Measurements from ENCODE around the gene BTBD9. TPM values are rescaled to one million over a fixed set of nuclear protein-coding genes. Genes with fewer than 3 reads are reported as not detected.

Gene BTBD9
- total RNA-seq, 1 experiment from 2014 or later: 12.5 TPM

GRCh38 chr6:38218235-38218634 is 421.5 kb downstream of the BTBD9 start:
- H3K27ac Mint-ChIP-seq (ENCODE audit: low read depth, unreplicated experiment): no peak overlapping the region
- no peaks in the 10 kb centered on the region for H3K9me3 Mint-ChIP-seq (ENCODE audit: unreplicated experiment)
- POLR2A ChIA-PET: interaction anchor here (0.7 kb wide), 1 partner anchor 398 kb away, joined by 3 read pairs; no protein-coding TSS in a partner anchor
- no TSS peak for BruUV-seq (replicated peaks)
- DNase-seq (ENCODE audit: unreplicated experiment): no peak
- no peaks in the 10 kb centered on the region for H3K4me1 Mint-ChIP-seq (ENCODE audit: insufficient read depth, unreplicated experiment)
- H3K27me3 Mint-ChIP-seq (ENCODE audit: insufficient read depth, unreplicated experiment): no peaks in the 10 kb centered on the region
- CTCF ChIA-PET: interaction anchor here (1.0 kb wide), 1 partner anchor 9 kb away, joined by 3 read pairs; no protein-coding TSS in a partner anchor
- peaks cover 7% of the 10 kb centered on the region for H3K36me3 Mint-ChIP-seq (ENCODE audit: insufficient read depth, unreplicated experiment)
- no peak for TF ChIP-seq CTCF (IDR thresholded peaks at IDR 0.05; ENCODE audit: unreplicated experiment)
- H3K4me3 Mint-ChIP-seq (ENCODE audit: unreplicated experiment): no peak overlapping the region
- intact Hi-C loops (cut with micrococcal nuclease): no loop called here

GRCh38 chr6:38216451-38216850 is 423.3 kb downstream of the BTBD9 start:
- Mint-ChIP-seq H3K9me3 (ENCODE audit: unreplicated experiment) (no peaks in the 10 kb centered on the region), H3K27me3 (ENCODE audit: insufficient read depth, unreplicated experiment) (no peaks in the 10 kb centered on the region), H3K4me3 (ENCODE audit: unreplicated experiment) (no peak overlapping the region), H3K27ac (ENCODE audit: low read depth, unreplicated experiment) (no peak overlapping the region), H3K36me3 (ENCODE audit: insufficient read depth, unreplicated experiment) (peaks cover 7% of the 10 kb centered on the region), H3K4me1 (ENCODE audit: insufficient read depth, unreplicated experiment) (no peaks in the 10 kb centered on the region)
- intact Hi-C loops (cut with micrococcal nuclease): no loop called here
- no peak for DNase-seq (ENCODE audit: unreplicated experiment)
- ChIA-PET CTCF (interaction anchor here (0.7 kb wide), 1 partner anchor 426 kb away, joined by 3 read pairs; no protein-coding TSS in a partner anchor), POLR2A (no interaction called here)
- BruUV-seq (replicated peaks): no TSS peak
- TF ChIP-seq CTCF (IDR thresholded peaks at IDR 0.05; ENCODE audit: unreplicated experiment): no peak

- no peak for TF ChIP-seq CTCF (IDR thresholded peaks at IDR 0.05; ENCODE audit: unreplicated experiment)
- Mint-ChIP-seq H3K27me3 (ENCODE audit: insufficient read depth, unreplicated experiment) (no peaks in the 10 kb centered on the region), H3K4me1 (ENCODE audit: insufficient read depth, unreplicated experiment) (no peaks in the 10 kb centered on the region), H3K4me3 (ENCODE audit: unreplicated experiment) (no peak overlapping the region), H3K36me3 (ENCODE audit: insufficient read depth, unreplicated experiment) (peaks cover 7% of the 10 kb centered on the region), H3K27ac (ENCODE audit: low read depth, unreplicated experiment) (no peak overlapping the region), H3K9me3 (ENCODE audit: unreplicated experiment) (no peaks in the 10 kb centered on the region)
- BruUV-seq (replicated peaks): no TSS peak
- intact Hi-C loops (cut with micrococcal nuclease): no loop called here
- no peak for DNase-seq (ENCODE audit: unreplicated experiment)
- POLR2A ChIA-PET: no interaction called here
- CTCF ChIA-PET: interaction anchor here (0.6 kb wide), 2 partner anchors 35 to 45 kb away, joined by 3 read pairs; no protein-coding TSS in a partner anchor
Observed at GRCh38 chr6:38215651-38216311, 423.9 kb downstream of the BTBD9 start.

- POLR2A ChIA-PET: no interaction called here
Observed at GRCh38 chr6:38215225-38215624, 424.5 kb downstream of the BTBD9 start.

More at GRCh38 chr6:38215225-38215624, 424.5 kb downstream of the BTBD9 start:
- Mint-ChIP-seq H3K4me3 (ENCODE audit: unreplicated experiment) (no peak overlapping the region), H3K27me3 (ENCODE audit: insufficient read depth, unreplicated experiment) (no peaks in the 10 kb centered on the region), H3K27ac (ENCODE audit: low read depth, unreplicated experiment) (no peak overlapping the region), H3K4me1 (ENCODE audit: insufficient read depth, unreplicated experiment) (no peaks in the 10 kb centered on the region), H3K36me3 (ENCODE audit: insufficient read depth, unreplicated experiment) (peaks cover 7% of the 10 kb centered on the region), H3K9me3 (ENCODE audit: unreplicated experiment) (no peaks in the 10 kb centered on the region)
- CTCF ChIA-PET: interaction anchor here (0.6 kb wide), 1 partner anchor 46 kb away, joined by 3 read pairs; no protein-coding TSS in a partner anchor
- no TSS peak for BruUV-seq (replicated peaks)
- intact Hi-C loops (cut with micrococcal nuclease): no loop called here
- no peak for TF ChIP-seq CTCF (IDR thresholded peaks at IDR 0.05; ENCODE audit: unreplicated experiment)
- DNase-seq (ENCODE audit: unreplicated experiment): no peak
